GM04504 (cell line): ENCODE measurements around the gene CPVL.

ENCODE experiments used
- DNase-seq: peaks from one replicate; pipeline ENCODE4 v3.0.0-alpha.2; 2012; ENCODE audit warnings: low read depth

Gene CPVL

GRCh38 chr7:29043576-29043975, 102.8 kb downstream of the CPVL start:
- no peak for DNase-seq

DNA sequence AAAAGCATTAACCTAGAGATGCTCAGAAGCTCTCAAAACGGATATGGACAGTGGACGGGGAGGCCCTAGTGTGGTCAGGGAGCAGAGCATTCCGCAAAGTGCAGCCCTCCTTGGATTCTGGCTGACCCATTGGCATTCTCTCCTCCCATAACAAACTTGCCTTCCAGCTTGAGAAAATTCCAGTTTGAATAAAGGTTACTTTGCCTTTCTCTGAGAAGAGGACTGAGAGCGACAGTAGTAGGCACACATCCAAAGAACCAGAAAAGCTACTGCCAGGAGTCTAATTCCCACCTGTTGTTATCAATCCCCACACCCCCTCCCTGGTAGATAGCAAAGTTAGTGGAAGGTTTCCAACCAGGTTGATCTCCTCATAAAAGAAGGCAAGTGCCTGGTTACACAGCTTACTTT, 103.5 kb downstream of the CPVL start:
- no peak for DNase-seq

- no peak for DNase-seq
Measured at GRCh38 chr7:29041991-29042390, 104.3 kb downstream of the CPVL start.

DNA sequence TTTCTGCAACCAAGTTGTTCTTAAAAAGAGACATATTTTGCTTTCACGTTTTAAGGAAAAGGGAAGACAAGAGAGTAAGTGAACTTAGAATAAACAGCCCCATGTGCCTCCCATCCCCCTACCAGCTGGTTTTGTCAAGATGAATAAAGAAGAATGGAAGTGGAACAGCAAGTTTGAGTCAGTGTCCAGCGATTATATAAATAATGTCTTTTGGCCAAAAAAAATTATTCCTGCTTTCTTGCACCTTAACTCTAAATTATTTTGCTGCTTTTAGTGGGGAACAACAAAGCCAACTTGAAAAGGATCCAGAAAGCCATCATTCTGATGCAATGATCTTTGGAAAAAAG, 105.8 kb downstream of the CPVL start:
- DNase-seq = no peak

GRCh38 chr7:29039821-29040578, 106.3 kb downstream of the CPVL start:
- peak; percentile 9 for DNase-seq

- no peak for DNase-seq
Measured at GRCh38 chr7:29038463-29038862, 107.9 kb downstream of the CPVL start.

- peak; percentile 42 for DNase-seq
Measured at GRCh38 chr7:29035044-29035740, 111.1 kb downstream of the CPVL start.

DNA sequence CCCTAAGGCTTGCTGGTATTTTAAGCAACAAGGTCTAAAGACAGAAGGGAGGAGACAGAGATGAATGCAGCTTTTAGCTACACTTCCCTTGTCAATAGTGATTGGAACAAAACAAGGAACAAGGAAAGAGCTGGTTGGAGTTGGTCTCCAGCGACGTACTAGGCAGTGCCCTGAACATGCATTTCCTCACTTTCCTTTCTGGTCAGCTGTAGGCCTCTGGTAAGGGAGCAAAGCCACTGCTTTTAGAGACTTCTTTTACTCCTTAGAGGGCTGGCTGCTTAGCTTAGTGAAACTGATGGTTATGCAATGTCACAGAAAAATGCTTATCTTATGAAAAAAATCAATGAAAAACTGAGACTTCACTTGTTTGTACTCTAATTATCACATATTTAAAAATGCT, 112.8 kb downstream of the CPVL start:
- DNase-seq = no peak

GRCh38 chr7:29032146-29032545, 114.2 kb downstream of the CPVL start:
- no peak for DNase-seq

- DNase-seq = no peak
Measured at GRCh38 chr7:29030781-29031275, 115.5 kb downstream of the CPVL start.

DNA sequence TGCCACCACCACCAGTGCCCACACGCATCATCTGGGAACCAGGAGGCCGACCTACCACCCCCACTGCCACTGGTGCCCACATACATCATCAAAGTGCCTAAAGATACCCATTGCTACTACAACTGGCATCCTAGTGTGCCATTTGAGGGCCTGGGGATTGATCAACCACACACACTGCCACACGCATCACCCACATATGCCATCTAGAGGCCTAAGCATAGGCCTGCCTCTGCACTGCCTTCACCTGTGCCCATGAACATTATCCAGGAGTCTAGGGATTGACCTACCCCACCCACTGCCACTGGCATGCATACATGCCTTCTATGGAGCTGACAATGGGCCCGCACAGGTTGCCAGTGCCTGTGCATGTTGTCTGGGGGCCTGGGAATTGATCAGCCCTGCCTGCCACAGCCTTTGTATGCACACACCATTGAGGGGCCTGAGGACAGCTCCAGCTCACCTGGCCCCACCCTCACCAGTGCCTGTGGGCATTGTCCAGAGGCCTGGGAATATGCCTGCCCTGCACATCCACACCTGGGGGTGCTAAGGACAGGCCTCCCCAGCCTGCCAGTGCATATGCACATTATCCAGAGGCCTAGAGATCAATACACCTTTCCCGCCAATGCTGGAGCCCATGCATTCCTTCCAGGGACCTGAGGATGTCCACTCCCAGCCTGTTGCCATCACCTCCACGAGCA, 123.9 kb downstream of the CPVL start:
- DNase-seq = no peak

DNA sequence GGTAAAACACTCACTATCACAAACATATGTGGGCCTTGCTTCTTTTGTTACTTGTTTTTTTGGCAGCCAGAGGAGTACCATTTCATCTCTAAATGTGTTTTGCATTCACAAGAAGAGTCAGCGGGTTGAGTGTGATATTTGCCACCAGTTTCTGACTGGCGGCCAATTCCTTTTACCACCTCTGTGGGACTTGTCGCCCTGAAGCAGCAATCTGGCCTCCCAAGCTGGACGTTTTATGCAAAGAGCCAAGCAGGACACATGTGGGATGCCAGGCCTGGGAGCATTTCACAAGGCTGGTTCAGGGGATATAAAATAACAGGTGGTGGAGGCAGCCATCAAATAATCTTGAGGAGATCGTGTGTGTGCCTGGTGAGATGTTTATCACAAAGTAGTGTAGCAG, 126.4 kb downstream of the CPVL start:
- no peak for DNase-seq

DNA sequence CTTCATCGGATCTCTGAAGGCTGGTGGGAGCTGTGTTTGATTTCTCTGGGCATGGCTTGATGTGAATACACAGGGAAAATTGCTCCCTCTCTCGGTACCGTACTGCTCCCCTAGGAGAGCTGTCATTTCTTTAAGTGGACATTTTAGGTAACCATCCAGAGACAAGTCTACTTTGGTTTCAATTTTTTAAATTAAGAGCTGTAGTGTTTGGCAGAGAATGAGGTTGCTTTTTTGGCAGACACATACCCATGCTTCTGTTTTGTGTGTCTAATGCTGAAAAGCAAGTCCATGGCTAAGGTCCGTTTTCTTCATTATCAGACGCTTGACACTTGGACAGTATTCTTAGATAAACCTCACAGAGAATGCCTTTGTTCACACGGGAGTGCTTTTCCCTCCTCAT, 127.0 kb downstream of the CPVL start:
- DNase-seq = no peak

- DNase-seq = no peak
Measured at GRCh38 chr7:29017713-29018112, 128.6 kb downstream of the CPVL start.

DNA sequence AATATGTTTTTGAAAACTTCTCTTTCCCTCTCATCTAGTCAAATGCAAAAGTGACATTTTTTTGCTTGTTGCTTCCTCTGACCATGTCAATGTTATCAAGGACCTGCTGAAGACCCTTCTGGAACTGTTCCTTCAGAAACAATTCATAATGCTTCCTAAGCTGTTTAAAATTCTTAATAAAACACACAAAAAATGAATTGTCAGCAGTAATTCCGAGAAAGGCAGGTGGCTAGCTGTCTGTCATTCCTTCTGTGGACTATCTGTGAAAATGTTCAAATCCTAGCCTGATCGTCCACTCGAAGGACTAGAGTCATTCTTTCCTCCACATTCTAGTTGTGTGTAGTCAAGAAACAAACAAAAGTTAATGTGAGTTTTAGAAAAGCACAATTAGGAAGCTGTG, 131.6 kb downstream of the CPVL start:
- DNase-seq = no peak

GRCh38 chr7:29013931-29014330, 132.4 kb downstream of the CPVL start:
- no peak for DNase-seq

DNA sequence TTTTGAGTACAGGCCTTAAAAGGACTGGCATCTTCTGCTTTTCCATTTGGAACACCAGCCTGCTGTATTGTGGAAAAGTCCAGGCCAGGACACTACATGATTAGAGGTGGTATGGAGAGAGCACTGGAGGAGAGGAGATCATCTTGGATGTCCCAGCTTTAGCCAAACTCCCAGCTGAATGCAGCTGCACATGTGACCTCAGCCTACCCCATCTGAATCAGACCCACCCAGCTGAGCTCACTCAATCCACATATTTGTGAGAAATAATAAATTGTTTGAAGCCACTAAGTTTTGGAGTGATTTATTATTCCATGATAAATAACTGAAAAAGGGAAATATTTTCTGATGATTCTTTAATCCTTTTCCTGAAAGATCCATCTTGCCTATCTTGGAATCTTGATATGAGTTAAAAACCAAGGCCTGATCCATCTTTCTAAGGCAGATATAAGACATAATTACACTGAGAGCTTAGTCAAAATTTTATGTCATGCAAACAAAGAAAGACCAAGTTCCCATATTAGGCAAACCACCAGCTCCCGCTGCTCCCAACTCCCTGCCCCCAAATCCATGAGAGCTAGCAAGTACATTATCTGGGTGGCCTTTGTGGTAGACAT, 133.1 kb downstream of the CPVL start:
- DNase-seq = no peak

DNA sequence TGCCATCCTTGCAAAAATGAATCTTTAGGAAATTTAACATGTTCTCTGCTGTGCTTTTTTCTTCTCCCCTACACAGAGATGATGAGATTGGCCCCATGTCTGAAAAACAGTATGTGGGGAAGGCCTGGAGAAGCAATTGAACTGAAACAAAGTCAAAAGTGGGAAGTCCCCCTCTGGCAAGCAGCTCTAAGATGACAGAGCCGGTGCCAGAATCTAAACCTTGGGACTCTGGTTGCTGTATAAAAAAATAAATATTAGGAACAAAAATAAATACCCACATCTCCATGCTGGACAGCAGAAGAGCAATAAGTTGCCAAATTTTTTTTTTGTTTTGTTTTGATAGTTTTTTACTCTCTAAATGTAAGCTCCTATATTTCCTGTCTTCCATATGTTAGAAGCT, 136.4 kb downstream of the CPVL start:
- no peak for DNase-seq

GRCh38 chr7:29008590-29008989, 137.7 kb downstream of the CPVL start:
- no peak for DNase-seq

DNA sequence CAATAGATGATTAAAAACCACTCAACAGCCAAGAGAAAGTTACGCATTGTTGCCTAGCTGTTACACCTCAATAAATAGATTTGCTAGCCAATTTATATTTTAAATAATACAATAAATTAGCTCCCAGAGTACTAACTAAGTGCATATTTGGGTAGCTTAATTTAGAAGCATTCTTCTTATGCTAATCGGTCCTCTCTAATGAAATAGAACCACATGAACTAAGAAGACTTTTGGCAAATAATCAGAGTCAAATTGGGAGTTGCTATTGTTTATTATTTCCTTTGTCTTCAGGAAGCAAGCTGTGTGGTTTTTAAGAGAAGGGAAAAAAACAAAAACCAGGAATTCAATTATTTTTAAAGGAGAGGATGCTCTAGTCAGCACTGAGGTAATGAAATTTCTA, 139.2 kb downstream of the CPVL start:
- DNase-seq = no peak

GRCh38 chr7:29005829-29006228, 140.5 kb downstream of the CPVL start:
- DNase-seq = no peak

- DNase-seq = no peak
Measured at GRCh38 chr7:29005406-29005805, 140.9 kb downstream of the CPVL start.

GRCh38 chr7:29003703-29004102, 142.6 kb downstream of the CPVL start:
- DNase-seq = no peak
